MM.1S (cell line): Measurements from ENCODE around the gene LYRM9.

Experiments used
- CTCF ChIP-seq: fragments of 300-600 bp; sonication (generic); IDR thresholded peaks from 2 replicates; pipeline ENCODE4 v1.5.1; 2016; ENCODE audit warnings: antibody characterized with exemption, low read length, mixed read lengths
- EZH2 ChIP-seq: fragments of 300-600 bp; sonication (generic); optimal IDR thresholded peaks from 2 replicates; pipeline ENCODE3; 2017; ENCODE audit warnings: low read depth, mild to moderate bottlenecking, antibody characterized with exemption, low read length, mixed read lengths

- TF ChIP-seq CTCF (no peak), EZH2 (no peak)
Observed at GRCh38 chr17:27858621-27859305, 34.4 kb downstream of the LYRM9 start.
